Measurements from ENCODE around the gene SLC25A26.

- TF ChIP-seq CTCF (IDR thresholded peaks at IDR 0.05) (no peak), REST (IDR thresholded peaks at IDR 0.05; ENCODE audit: insufficient read depth in 1 of 2, low read depth in 2 of 2, low read length in 1 of 2) (no peak)
Observed at GRCh38 chr3:66228707-66229106, 7.9 kb downstream of the SLC25A26 start.
